ENCODE measurements around the gene PPM1H.

- TF ChIP-seq MAX (IDR thresholded peaks at IDR 0.05) (no peak), CREB1 (IDR thresholded peaks at IDR 0.05; ENCODE audit: low read depth) (no peak), EGR1 (IDR thresholded peaks at IDR 0.05) (no peak)
Measured at GRCh38 chr12:62860020-62860419, 74.9 kb downstream of the PPM1H start.

All from Ishikawa (cell line).